GM23338 (cell line): ENCODE measurements around the gene POLA2. TPM values are rescaled to one million over a fixed set of nuclear protein-coding genes. Genes with fewer than 3 reads are reported as not detected.

Experiments used
- ATAC-seq: fragments of 200-7000 bp; cut with Tn5 transposase; 3 replicates; pipeline ENCODE4 v1.9.1; 2020
- DNase-seq: peaks from one replicate; pipeline ENCODE4 v3.0.0-alpha.2; 2015; ENCODE audit warnings: low spot score
- H2AFZ ChIP-seq: fragments of 200-600 bp; sonication (generic); 2 replicates; pipeline ENCODE4 v1.8.0; 2016; ENCODE audit warnings: antibody characterized with exemption, mild to moderate bottlenecking, moderate library complexity
- H3F3A ChIP-seq: fragments of 200-600 bp; sonication (generic); replicated peaks from 2 replicates; pipeline ENCODE4 v1.8.0; 2017; ENCODE audit warnings: antibody characterized with exemption, mixed run types, low read depth
- H3K27ac ChIP-seq: fragments of 200-600 bp; sonication (generic); 2 replicates; pipeline ENCODE4 v1.6.1; 2016; ENCODE audit warnings: low read depth
- H3K27me3 ChIP-seq: fragments of 200-600 bp; sonication (generic); 2 replicates; pipeline ENCODE4 v1.8.0; 2016; ENCODE audit warnings: mild to moderate bottlenecking, mixed run types, moderate library complexity; ENCODE audit not compliant: insufficient read depth
- H3K36me3 ChIP-seq: fragments of 200-600 bp; sonication (generic); 2 replicates; pipeline ENCODE4 v1.8.0; 2016; ENCODE audit warnings: mild to moderate bottlenecking; ENCODE audit not compliant: insufficient read depth
- H3K4me1 ChIP-seq: fragments of 200-600 bp; sonication (generic); 2 replicates; pipeline ENCODE4 v1.8.0; 2016; ENCODE audit warnings: mild to moderate bottlenecking, moderate library complexity; ENCODE audit not compliant: insufficient read depth
- H3K4me2 ChIP-seq: fragments of 200-600 bp; sonication (generic); 2 replicates; pipeline ENCODE4 v1.7.1; 2017; ENCODE audit warnings: mixed run types
- H3K4me3 ChIP-seq: fragments of 200-600 bp; sonication (generic); 2 replicates; pipeline ENCODE4 v1.6.1; 2016; ENCODE audit warnings: mixed run types
- H3K79me2 ChIP-seq: fragments of 200-600 bp; sonication (generic); replicated peaks from 2 replicates; pipeline ENCODE4 v1.8.0; 2017; ENCODE audit warnings: mild to moderate bottlenecking; ENCODE audit not compliant: insufficient read depth
- H3K9me2 ChIP-seq: fragments of 200-600 bp; sonication (generic); 2 replicates; pipeline ENCODE4 v1.8.0; 2017; ENCODE audit not compliant: insufficient read depth
- H4K20me1 ChIP-seq: fragments of 200-600 bp; sonication (generic); replicated peaks from 2 replicates; pipeline ENCODE4 v1.8.0; 2017; ENCODE audit warnings: mild to moderate bottlenecking; ENCODE audit not compliant: insufficient read depth
- H3K27ac Mint-ChIP-seq: 2 replicates; pipeline ENCODE4 v1.8.0; 2020; ENCODE audit warnings: inconsistent platforms, mild to moderate bottlenecking, moderate library complexity, mixed read lengths
- H3K27me3 Mint-ChIP-seq: 3 replicates; pipeline ENCODE4 v1.8.0; 2022; ENCODE audit warnings: low read depth, mild to moderate bottlenecking, moderate library complexity, mixed read lengths, inconsistent platforms; ENCODE audit not compliant: insufficient read depth, poor library complexity
- H3K36me3 Mint-ChIP-seq: 3 replicates; pipeline ENCODE4 v1.8.0; 2021; ENCODE audit warnings: low read depth, mild to moderate bottlenecking, inconsistent platforms, moderate library complexity, mixed read lengths
- H3K4me1 Mint-ChIP-seq: 3 replicates; pipeline ENCODE4 v1.8.0; 2020; ENCODE audit warnings: mild to moderate bottlenecking, inconsistent platforms, mixed read lengths
- H3K4me3 Mint-ChIP-seq: 3 replicates; pipeline ENCODE4 v1.8.0; 2021; ENCODE audit warnings: moderate library complexity, mild to moderate bottlenecking, inconsistent platforms, mixed read lengths
- H3K9me3 Mint-ChIP-seq: 3 replicates; pipeline ENCODE4 v1.8.0; 2020; ENCODE audit warnings: moderate library complexity, mild to moderate bottlenecking, inconsistent platforms, mixed read lengths
- CREB1 ChIP-seq: fragments of 250-450 bp; sonication (Bioruptor Pico); IDR thresholded peaks from 2 replicates; pipeline ENCODE4 v1.5.0; 2020; ENCODE audit warnings: low read depth, mild to moderate bottlenecking, moderate library complexity
- EZH2 ChIP-seq: fragments of 200-600 bp; sonication (generic); IDR thresholded peaks from one replicate; pipeline ENCODE4 v1.8.0; 2017; ENCODE audit warnings: antibody characterized with exemption, mild to moderate bottlenecking, low read depth; ENCODE audit not compliant: unreplicated experiment
- EZH2phosphoT487 ChIP-seq: fragments of 200-600 bp; sonication (generic); IDR thresholded peaks from one replicate; pipeline ENCODE4 v1.8.1; 2018; ENCODE audit warnings: antibody characterized with exemption; ENCODE audit not compliant: unreplicated experiment
- NANOG ChIP-seq: IDR thresholded peaks from 2 replicates; pipeline ENCODE4 v1.6.1; 2016; ENCODE audit warnings: antibody characterized with exemption, borderline replicate concordance
- STAT1 ChIP-seq: IDR thresholded peaks from one replicate; pipeline ENCODE4 v1.6.1; 2016; ENCODE audit warnings: antibody characterized with exemption; ENCODE audit not compliant: unreplicated experiment
- polyA plus RNA-seq: library from polyadenylated mRNA; unstranded; fragments of >200 nt; fragmentation: Nextera tagmentation; extraction: Ambion mirVana; gene quantifications from 2 replicates; pipeline ENCODE4 v1.2.1, GENCODE V29; 2016
- total RNA-seq: library from RNA; depleted of rRNA; stranded (reverse); fragments of >200 nt; shearing (Covaris generic); gene quantifications from 2 replicates; pipeline ENCODE4 v1.2.3, GENCODE V29; 2014
- TF ChIP-seq, protein P1 (sequence below): IDR thresholded peaks from one replicate; pipeline ENCODE4 v1.6.1; 2018; ENCODE audit warnings: antibody characterized with exemption; ENCODE audit not compliant: unreplicated experiment
- TF ChIP-seq, protein P2 (sequence below), 2 experiments: fragments of 200-600 bp in 1 of 2; sonication (generic) in 1 of 2; conservative IDR thresholded peaks; 2 replicates each; pipeline versions ENCODE4 v1.5.1 to v1.6.1; 2016 to 2017; ENCODE audit warnings: antibody characterized with exemption in 2 of 2, low read depth in 2 of 2, mild to moderate bottlenecking in 2 of 2, moderate library complexity in 1 of 2
- TF ChIP-seq, protein P3 (sequence below): IDR thresholded peaks from 2 replicates; pipeline ENCODE4 v1.6.1; 2016; ENCODE audit warnings: antibody characterized with exemption
- TF ChIP-seq, protein P4 (sequence below): fragments of 250-450 bp; sonication (Bioruptor Pico); IDR thresholded peaks from 2 replicates; pipeline ENCODE4 v1.5.0; 2020; ENCODE audit warnings: mild to moderate bottlenecking, moderate library complexity

The POLA2 gene
- total and polyA plus RNA-seq, 2 experiments from 2014 or later: 22.5 to 30.4 TPM

DNA sequence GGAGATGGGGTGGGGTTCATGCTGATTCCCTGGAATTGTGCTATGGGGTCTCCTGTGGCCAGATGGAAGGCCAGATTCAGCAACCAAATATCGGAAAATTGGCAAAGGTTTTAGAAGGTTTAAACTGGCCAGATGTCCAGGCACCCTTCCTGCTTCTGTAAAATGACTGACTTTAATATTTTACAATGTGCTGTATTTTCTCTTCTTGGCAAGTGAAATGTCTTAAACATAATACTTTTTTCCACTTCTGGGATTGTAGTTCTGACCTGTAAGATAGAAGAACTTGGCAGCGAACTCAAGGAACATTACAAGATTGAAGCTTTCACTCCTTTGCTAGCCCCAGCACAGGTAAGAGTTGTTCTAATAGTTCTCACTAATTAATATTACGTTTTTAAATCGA, 17.5 kb downstream of the POLA2 start (continued):
- TF ChIP-seq, protein P1, sequence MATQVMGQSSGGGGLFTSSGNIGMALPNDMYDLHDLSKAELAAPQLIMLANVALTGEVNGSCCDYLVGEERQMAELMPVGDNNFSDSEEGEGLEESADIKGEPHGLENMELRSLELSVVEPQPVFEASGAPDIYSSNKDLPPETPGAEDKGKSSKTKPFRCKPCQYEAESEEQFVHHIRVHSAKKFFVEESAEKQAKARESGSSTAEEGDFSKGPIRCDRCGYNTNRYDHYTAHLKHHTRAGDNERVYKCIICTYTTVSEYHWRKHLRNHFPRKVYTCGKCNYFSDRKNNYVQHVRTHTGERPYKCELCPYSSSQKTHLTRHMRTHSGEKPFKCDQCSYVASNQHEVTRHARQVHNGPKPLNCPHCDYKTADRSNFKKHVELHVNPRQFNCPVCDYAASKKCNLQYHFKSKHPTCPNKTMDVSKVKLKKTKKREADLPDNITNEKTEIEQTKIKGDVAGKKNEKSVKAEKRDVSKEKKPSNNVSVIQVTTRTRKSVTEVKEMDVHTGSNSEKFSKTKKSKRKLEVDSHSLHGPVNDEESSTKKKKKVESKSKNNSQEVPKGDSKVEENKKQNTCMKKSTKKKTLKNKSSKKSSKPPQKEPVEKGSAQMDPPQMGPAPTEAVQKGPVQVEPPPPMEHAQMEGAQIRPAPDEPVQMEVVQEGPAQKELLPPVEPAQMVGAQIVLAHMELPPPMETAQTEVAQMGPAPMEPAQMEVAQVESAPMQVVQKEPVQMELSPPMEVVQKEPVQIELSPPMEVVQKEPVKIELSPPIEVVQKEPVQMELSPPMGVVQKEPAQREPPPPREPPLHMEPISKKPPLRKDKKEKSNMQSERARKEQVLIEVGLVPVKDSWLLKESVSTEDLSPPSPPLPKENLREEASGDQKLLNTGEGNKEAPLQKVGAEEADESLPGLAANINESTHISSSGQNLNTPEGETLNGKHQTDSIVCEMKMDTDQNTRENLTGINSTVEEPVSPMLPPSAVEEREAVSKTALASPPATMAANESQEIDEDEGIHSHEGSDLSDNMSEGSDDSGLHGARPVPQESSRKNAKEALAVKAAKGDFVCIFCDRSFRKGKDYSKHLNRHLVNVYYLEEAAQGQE: no peak
- TF ChIP-seq CREB1 (CRISPR knock-in tag) (no peak), EZH2phosphoT487 (no peak), STAT1 (no peak), EZH2 (no peak)
- TF ChIP-seq, protein P2, sequence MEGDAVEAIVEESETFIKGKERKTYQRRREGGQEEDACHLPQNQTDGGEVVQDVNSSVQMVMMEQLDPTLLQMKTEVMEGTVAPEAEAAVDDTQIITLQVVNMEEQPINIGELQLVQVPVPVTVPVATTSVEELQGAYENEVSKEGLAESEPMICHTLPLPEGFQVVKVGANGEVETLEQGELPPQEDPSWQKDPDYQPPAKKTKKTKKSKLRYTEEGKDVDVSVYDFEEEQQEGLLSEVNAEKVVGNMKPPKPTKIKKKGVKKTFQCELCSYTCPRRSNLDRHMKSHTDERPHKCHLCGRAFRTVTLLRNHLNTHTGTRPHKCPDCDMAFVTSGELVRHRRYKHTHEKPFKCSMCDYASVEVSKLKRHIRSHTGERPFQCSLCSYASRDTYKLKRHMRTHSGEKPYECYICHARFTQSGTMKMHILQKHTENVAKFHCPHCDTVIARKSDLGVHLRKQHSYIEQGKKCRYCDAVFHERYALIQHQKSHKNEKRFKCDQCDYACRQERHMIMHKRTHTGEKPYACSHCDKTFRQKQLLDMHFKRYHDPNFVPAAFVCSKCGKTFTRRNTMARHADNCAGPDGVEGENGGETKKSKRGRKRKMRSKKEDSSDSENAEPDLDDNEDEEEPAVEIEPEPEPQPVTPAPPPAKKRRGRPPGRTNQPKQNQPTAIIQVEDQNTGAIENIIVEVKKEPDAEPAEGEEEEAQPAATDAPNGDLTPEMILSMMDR (conservative IDR thresholded peaks at IDR 0.05; ENCODE audit: low read depth in 2 of 2): no peak
- TF ChIP-seq, protein P3, sequence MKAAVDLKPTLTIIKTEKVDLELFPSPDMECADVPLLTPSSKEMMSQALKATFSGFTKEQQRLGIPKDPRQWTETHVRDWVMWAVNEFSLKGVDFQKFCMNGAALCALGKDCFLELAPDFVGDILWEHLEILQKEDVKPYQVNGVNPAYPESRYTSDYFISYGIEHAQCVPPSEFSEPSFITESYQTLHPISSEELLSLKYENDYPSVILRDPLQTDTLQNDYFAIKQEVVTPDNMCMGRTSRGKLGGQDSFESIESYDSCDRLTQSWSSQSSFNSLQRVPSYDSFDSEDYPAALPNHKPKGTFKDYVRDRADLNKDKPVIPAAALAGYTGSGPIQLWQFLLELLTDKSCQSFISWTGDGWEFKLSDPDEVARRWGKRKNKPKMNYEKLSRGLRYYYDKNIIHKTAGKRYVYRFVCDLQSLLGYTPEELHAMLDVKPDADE: no peak

DNA sequence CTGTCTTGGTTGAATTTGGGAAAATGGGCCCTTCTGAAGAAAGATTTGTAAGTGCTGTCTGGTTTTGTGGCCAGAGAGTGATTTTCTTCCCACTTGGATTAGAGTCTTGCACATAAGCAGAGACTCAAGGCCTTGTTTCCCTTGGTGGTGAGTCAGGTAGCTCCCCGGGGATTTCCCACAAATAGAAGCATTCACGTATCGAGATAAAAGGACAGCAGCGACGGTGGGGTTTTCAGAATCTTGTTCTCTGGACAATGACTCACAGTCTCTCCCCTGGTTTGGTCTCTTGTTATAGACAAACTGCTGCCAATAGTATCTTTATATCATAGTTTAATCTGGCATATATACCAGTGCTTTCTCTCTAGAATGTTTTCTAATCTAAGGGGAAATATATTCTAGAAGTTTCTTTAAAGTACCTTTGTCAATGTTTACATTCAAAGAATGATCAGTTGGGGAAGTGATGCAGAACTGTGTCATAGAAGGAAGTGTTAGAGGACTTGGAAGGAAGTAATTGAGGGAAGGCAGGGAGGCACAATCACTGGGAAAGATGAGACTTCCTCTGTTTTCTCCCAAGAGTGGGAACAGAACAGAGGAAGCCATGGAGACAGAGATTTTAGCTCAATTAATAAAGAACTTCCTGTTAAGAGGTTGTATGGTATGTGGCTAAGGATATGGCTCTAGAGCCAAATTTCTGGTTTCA, 18.1 kb downstream of the POLA2 start:
- ATAC-seq (no peak), DNase-seq (no peak)
- H3F3A ChIP-seq: peaks cover 16% of the 10 kb centered on the region; the same call in 1 of the 2 replicates
- H3K27me3 Mint-ChIP-seq: peaks cover 2% of the 10 kb centered on the region
- no peaks in the 10 kb centered on the region for H3K27me3 ChIP-seq
- H3K4me1 Mint-ChIP-seq: peaks cover 5% of the 10 kb centered on the region; the same call in 1 of the 3 replicates
- H3K4me3 ChIP-seq: no peak overlapping the region
- H3K4me2 ChIP-seq: no peak overlapping the region
- H2AFZ ChIP-seq: no peak overlapping the region
- H3K36me3 Mint-ChIP-seq: peaks cover 83% of the 10 kb centered on the region
- H4K20me1 ChIP-seq: peaks cover 2% of the 10 kb centered on the region; the same call in 1 of the 2 replicates
- H3K27ac Mint-ChIP-seq: no peak overlapping the region
- H3K79me2 ChIP-seq: no peaks in the 10 kb centered on the region
- no peaks in the 10 kb centered on the region for H3K9me3 Mint-ChIP-seq
- no peaks in the 10 kb centered on the region for H3K9me2 ChIP-seq
- no peaks in the 10 kb centered on the region for H3K4me1 ChIP-seq
- peaks cover 52% of the 10 kb centered on the region for H3K36me3 ChIP-seq
- H3K27ac ChIP-seq: peak overlapping the region; percentile 18; the same call in 1 of the 2 replicates
- H3K4me3 Mint-ChIP-seq: no peak overlapping the region
- TF ChIP-seq, protein P2 (conservative IDR thresholded peaks at IDR 0.05; ENCODE audit: low read depth in 2 of 2): no peak
- TF ChIP-seq, protein P4, sequence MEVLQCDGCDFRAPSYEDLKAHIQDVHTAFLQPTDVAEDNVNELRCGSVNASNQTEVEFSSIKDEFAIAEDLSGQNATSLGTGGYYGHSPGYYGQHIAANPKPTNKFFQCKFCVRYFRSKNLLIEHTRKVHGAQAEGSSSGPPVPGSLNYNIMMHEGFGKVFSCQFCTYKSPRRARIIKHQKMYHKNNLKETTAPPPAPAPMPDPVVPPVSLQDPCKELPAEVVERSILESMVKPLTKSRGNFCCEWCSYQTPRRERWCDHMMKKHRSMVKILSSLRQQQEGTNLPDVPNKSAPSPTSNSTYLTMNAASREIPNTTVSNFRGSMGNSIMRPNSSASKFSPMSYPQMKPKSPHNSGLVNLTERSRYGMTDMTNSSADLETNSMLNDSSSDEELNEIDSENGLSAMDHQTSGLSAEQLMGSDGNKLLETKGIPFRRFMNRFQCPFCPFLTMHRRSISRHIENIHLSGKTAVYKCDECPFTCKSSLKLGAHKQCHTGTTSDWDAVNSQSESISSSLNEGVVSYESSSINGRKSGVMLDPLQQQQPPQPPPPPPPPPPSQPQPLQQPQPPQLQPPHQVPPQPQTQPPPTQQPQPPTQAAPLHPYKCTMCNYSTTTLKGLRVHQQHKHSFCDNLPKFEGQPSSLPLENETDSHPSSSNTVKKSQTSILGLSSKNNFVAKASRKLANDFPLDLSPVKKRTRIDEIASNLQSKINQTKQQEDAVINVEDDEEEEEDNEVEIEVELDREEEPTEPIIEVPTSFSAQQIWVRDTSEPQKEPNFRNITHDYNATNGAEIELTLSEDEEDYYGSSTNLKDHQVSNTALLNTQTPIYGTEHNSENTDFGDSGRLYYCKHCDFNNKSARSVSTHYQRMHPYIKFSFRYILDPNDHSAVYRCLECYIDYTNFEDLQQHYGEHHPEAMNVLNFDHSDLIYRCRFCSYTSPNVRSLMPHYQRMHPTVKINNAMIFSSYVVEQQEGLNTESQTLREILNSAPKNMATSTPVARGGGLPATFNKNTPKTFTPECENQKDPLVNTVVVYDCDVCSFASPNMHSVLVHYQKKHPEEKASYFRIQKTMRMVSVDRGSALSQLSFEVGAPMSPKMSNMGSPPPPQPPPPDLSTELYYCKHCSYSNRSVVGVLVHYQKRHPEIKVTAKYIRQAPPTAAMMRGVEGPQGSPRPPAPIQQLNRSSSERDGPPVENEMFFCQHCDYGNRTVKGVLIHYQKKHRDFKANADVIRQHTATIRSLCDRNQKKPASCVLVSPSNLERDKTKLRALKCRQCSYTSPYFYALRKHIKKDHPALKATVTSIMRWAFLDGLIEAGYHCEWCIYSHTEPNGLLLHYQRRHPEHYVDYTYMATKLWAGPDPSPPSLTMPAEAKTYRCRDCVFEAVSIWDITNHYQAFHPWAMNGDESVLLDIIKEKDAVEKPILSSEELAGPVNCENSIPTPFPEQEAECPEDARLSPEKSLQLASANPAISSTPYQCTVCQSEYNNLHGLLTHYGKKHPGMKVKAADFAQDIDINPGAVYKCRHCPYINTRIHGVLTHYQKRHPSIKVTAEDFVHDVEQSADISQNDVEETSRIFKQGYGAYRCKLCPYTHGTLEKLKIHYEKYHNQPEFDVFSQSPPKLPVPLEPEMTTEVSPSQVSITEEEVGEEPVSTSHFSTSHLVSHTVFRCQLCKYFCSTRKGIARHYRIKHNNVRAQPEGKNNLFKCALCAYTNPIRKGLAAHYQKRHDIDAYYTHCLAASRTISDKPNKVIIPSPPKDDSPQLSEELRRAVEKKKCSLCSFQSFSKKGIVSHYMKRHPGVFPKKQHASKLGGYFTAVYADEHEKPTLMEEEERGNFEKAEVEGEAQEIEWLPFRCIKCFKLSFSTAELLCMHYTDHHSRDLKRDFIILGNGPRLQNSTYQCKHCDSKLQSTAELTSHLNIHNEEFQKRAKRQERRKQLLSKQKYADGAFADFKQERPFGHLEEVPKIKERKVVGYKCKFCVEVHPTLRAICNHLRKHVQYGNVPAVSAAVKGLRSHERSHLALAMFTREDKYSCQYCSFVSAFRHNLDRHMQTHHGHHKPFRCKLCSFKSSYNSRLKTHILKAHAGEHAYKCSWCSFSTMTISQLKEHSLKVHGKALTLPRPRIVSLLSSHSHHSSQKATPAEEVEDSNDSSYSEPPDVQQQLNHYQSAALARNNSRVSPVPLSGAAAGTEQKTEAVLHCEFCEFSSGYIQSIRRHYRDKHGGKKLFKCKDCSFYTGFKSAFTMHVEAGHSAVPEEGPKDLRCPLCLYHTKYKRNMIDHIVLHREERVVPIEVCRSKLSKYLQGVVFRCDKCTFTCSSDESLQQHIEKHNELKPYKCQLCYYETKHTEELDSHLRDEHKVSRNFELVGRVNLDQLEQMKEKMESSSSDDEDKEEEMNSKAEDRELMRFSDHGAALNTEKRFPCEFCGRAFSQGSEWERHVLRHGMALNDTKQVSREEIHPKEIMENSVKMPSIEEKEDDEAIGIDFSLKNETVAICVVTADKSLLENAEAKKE (CRISPR knock-in tag): no peak
- TF ChIP-seq NANOG: no peak
